Astrocyte (in vitro differentiated cells and primary cell): ENCODE data around the gene RNLS.

Source experiments
- CTCF ChIP-seq: IDR thresholded peaks from 2 replicates; pipeline ENCODE4 v1.5.1; 2011; ENCODE audit warnings: low read depth, mild to moderate bottlenecking, inconsistent platforms, low read length, moderate library complexity; ENCODE audit not compliant: insufficient read depth
- EZH2 ChIP-seq: IDR thresholded peaks from 2 replicates; pipeline ENCODE4 v1.6.1; 2012; ENCODE audit warnings: mild to moderate bottlenecking, low read length, inconsistent platforms; ENCODE audit not compliant: insufficient read depth

- TF ChIP-seq CTCF: no peak
- TF ChIP-seq EZH2: no peak
Measured at GRCh38 chr10:88377510-88377909, 205.6 kb downstream of the RNLS start.
